Mesenchymal stem cell (in vitro differentiated cells and primary cell): ENCODE data around the gene TREX2.

ENCODE experiments used
- DNase-seq: peaks from one replicate; pipeline ENCODE4 v3.0.0-alpha.2; 2013
- H2AFZ ChIP-seq: one replicate; pipeline ENCODE4 v1.6.1; 2013; ENCODE audit warnings: low read depth, mild to moderate bottlenecking, control low read depth, inconsistent platforms, low read length, moderate library complexity
- H2AK5ac ChIP-seq: 2 replicates; pipeline ENCODE4 v1.6.1; 2013; ENCODE audit warnings: low read length, moderate library complexity, mild to moderate bottlenecking, inconsistent platforms; ENCODE audit not compliant: severe bottlenecking
- H2BK120ac ChIP-seq: one replicate; pipeline ENCODE4 v1.6.1; 2013; ENCODE audit warnings: low read depth, mild to moderate bottlenecking, inconsistent platforms, low read length, moderate library complexity
- H2BK12ac ChIP-seq, 2 experiments: one replicate each; pipeline ENCODE4 v1.6.1; 2013; ENCODE audit warnings: inconsistent platforms in 2 of 2, low read length in 2 of 2, mild to moderate bottlenecking in 2 of 2, moderate library complexity in 2 of 2, control low read depth in 1 of 2
- H2BK15ac ChIP-seq: one replicate; pipeline ENCODE4 v1.6.1; 2013; ENCODE audit warnings: mild to moderate bottlenecking, low read depth, inconsistent platforms; ENCODE audit not compliant: poor library complexity, severe bottlenecking
- H2BK5ac ChIP-seq: 2 replicates; pipeline ENCODE4 v1.6.1; 2013; ENCODE audit warnings: low read depth, mild to moderate bottlenecking, low read length, control low read depth, inconsistent platforms; ENCODE audit not compliant: poor library complexity, severe bottlenecking
- H3K14ac ChIP-seq, 2 experiments: one replicate each; pipeline ENCODE4 v1.6.1; 2013; ENCODE audit warnings: inconsistent platforms in 2 of 2, low read length in 2 of 2, control low read depth in 1 of 2, mild to moderate bottlenecking in 1 of 2, moderate library complexity in 1 of 2
- H3K18ac ChIP-seq, 2 experiments: one replicate each; pipeline ENCODE4 v1.6.1; 2013; ENCODE audit warnings: inconsistent platforms in 2 of 2, low read length in 2 of 2, control low read depth in 1 of 2, low read depth in 1 of 2, mild to moderate bottlenecking in 1 of 2
- H3K23ac ChIP-seq, 2 experiments: one replicate each; pipeline ENCODE4 v1.6.1; 2013; ENCODE audit warnings: inconsistent platforms in 2 of 2, low read length in 2 of 2, mild to moderate bottlenecking in 2 of 2, moderate library complexity in 2 of 2, control low read depth in 1 of 2
- H3K27ac ChIP-seq: 2 replicates; pipeline ENCODE4 v1.5.1; 2013; ENCODE audit warnings: mild to moderate bottlenecking, moderate library complexity, low read length, control low read depth, inconsistent platforms; ENCODE audit not compliant: poor library complexity, severe bottlenecking
- H3K27me3 ChIP-seq, 2 experiments: 2 replicates each; pipeline versions ENCODE4 v1.6.1 to v1.7.0; 2013; ENCODE audit warnings: low read length in 2 of 2, mild to moderate bottlenecking in 2 of 2, moderate library complexity in 2 of 2, control low read depth in 1 of 2, inconsistent platforms in 1 of 2; ENCODE audit not compliant: control insufficient read depth in 1 of 2, insufficient read depth in 1 of 2
- H3K36me3 ChIP-seq, 2 experiments: 2 replicates each; pipeline versions ENCODE4 v1.6.1 to v1.7.0; 2013; ENCODE audit warnings: low read length in 2 of 2, control low read depth in 1 of 2, inconsistent platforms in 1 of 2, low read depth in 1 of 2, mild to moderate bottlenecking in 1 of 2; ENCODE audit not compliant: insufficient read depth in 2 of 2, control insufficient read depth in 1 of 2
- H3K4ac ChIP-seq, 2 experiments: one replicate each; pipeline ENCODE4 v1.6.1; 2013; ENCODE audit warnings: inconsistent platforms in 2 of 2, low read length in 2 of 2, mild to moderate bottlenecking in 2 of 2, moderate library complexity in 2 of 2, control low read depth in 1 of 2, low read depth in 1 of 2
- H3K4me1 ChIP-seq: 2 replicates; pipeline ENCODE4 v1.6.1; 2013; ENCODE audit warnings: low read depth, low read length, control low read depth; ENCODE audit not compliant: control insufficient read depth, insufficient read depth
- H3K4me2 ChIP-seq: 2 replicates; pipeline ENCODE4 v1.6.1; 2013; ENCODE audit warnings: low read length, mild to moderate bottlenecking, inconsistent platforms; ENCODE audit not compliant: poor library complexity, severe bottlenecking
- H3K4me3 ChIP-seq, 2 experiments: 2 replicates each; pipeline versions ENCODE4 v1.5.1 to v1.7.0; 2013; ENCODE audit warnings: low read length in 2 of 2, mild to moderate bottlenecking in 2 of 2, control low read depth in 1 of 2, low read depth in 1 of 2; ENCODE audit not compliant: insufficient read depth in 1 of 2
- H3K79me1 ChIP-seq: replicated peaks from 2 replicates; pipeline ENCODE4 v1.6.1; 2013; ENCODE audit warnings: mild to moderate bottlenecking, control low read depth, low read length, inconsistent platforms; ENCODE audit not compliant: poor library complexity, severe bottlenecking
- H3K9ac ChIP-seq: 2 replicates; pipeline ENCODE4 v1.7.0; 2013; ENCODE audit warnings: mild to moderate bottlenecking, low read length, moderate library complexity
- H3K9me3 ChIP-seq: 2 replicates; pipeline ENCODE4 v1.7.0; 2013; ENCODE audit warnings: mild to moderate bottlenecking, low read length; ENCODE audit not compliant: control insufficient read depth
- H4K8ac ChIP-seq: one replicate; pipeline ENCODE4 v1.6.1; 2013; ENCODE audit warnings: inconsistent platforms, mild to moderate bottlenecking, low read length, moderate library complexity
- H4K91ac ChIP-seq: one replicate; pipeline ENCODE4 v1.6.1; 2013; ENCODE audit warnings: mild to moderate bottlenecking, low read length, inconsistent platforms
- WGBS: methylation state at CpG from one replicate; pipeline ENCODE4 v1.1.7; 2013; ENCODE audit warnings: mixed read lengths; 5-methylcytosine and 5-hydroxymethylcytosine counted together

Gene TREX2

GRCh38 chrX:153398275-153398960 lies 47.4 kb downstream of the TREX2 start:
- Histone ChIP-seq H2AK5ac (no peak overlapping the region), H3K27ac (no peak overlapping the region), H3K4me3 (no peak overlapping the region), H3K14ac (no peak overlapping the region), H3K23ac (no peak overlapping the region), H3K27me3 (peaks cover 0 to 40% of the 10 kb centered on the region in 2 experiments), H3K4ac (no peak overlapping the region), H2BK15ac (no peak overlapping the region), H3K79me1 (no peaks in the 10 kb centered on the region), H2BK120ac (no peak overlapping the region), H4K8ac (no peak overlapping the region), H2BK12ac (no peak overlapping the region), H3K4me2 (no peak overlapping the region), H4K91ac (no peak overlapping the region), H2BK5ac (no peak overlapping the region), H3K36me3 (no peaks in the 10 kb centered on the region), H3K9ac (no peak overlapping the region), H3K9me3 (peaks cover 3% of the 10 kb centered on the region), H3K4me1 (no peaks in the 10 kb centered on the region), H2AFZ (no peak overlapping the region), H3K18ac (no peak overlapping the region)
- no peak for DNase-seq
- WGBS = 87% methylated on average over 10 of the region's 17 CpGs

GRCh38 chrX:153397256-153397960 lies 48.4 kb downstream of the TREX2 start:
- Histone ChIP-seq H3K36me3 (no peaks in the 10 kb centered on the region), H4K8ac (no peak overlapping the region), H3K4me2 (no peak overlapping the region), H2AK5ac (no peak overlapping the region), H4K91ac (no peak overlapping the region), H3K9ac (no peak overlapping the region), H2AFZ (no peak overlapping the region), H3K18ac (no peak overlapping the region), H3K79me1 (no peaks in the 10 kb centered on the region), H2BK12ac (no peak overlapping the region), H3K27me3 (peaks cover 0 to 47% of the 10 kb centered on the region in 2 experiments), H3K14ac (no peak overlapping the region), H3K9me3 (peaks cover 3% of the 10 kb centered on the region), H3K27ac (no peak overlapping the region), H3K4me3 (no peak overlapping the region), H3K23ac (no peak overlapping the region), H3K4me1 (no peaks in the 10 kb centered on the region), H2BK15ac (no peak overlapping the region), H2BK5ac (no peak overlapping the region), H2BK120ac (no peak overlapping the region), H3K4ac (no peak overlapping the region)
- DNase-seq = no peak
- WGBS = 80% methylated on average over 27 of the region's 27 CpGs

- Histone ChIP-seq H3K36me3 (no peaks in the 10 kb centered on the region), H3K9me3 (peaks cover 3% of the 10 kb centered on the region), H2BK120ac (no peak overlapping the region)
Measured at GRCh38 chrX:153396320-153397195, 49.3 kb downstream of the TREX2 start.

More at GRCh38 chrX:153396320-153397195, 49.3 kb downstream of the TREX2 start:
- H2BK15ac ChIP-seq = no peak overlapping the region
- no peak overlapping the region for H3K23ac ChIP-seq
- no peak overlapping the region for H2AK5ac ChIP-seq
- no peak for DNase-seq
- no peak overlapping the region for H2AFZ ChIP-seq
- H2BK5ac ChIP-seq = no peak overlapping the region
- H3K9ac ChIP-seq = no peak overlapping the region
- no peak overlapping the region for H2BK12ac ChIP-seq
- no peak overlapping the region for H3K14ac ChIP-seq
- H4K8ac ChIP-seq = no peak overlapping the region
- WGBS = 91% methylated on average over 16 of the region's 26 CpGs
- H3K18ac ChIP-seq = no peak overlapping the region
- no peak overlapping the region for H3K27ac ChIP-seq
- no peak overlapping the region for H3K4me2 ChIP-seq
- H3K27me3 ChIP-seq = peaks cover 0 to 47% of the 10 kb centered on the region in 2 experiments
- H3K4me3 ChIP-seq = no peak overlapping the region
- no peak overlapping the region for H3K4ac ChIP-seq
- H3K79me1 ChIP-seq = no peaks in the 10 kb centered on the region
- no peaks in the 10 kb centered on the region for H3K4me1 ChIP-seq
- H4K91ac ChIP-seq = no peak overlapping the region
